ENCODE results near the gene ST6GALNAC1. TPM values are rescaled to one million over a fixed set of nuclear protein-coding genes. Genes with fewer than 3 reads are reported as not detected.

The ST6GALNAC1 gene
- total and polyA plus RNA-seq, 2 experiments from 2014 or later = 17.7 to 27.6 TPM

- no peak overlapping the region for H2AFZ ChIP-seq
- TF ChIP-seq EZH2phosphoT487 (IDR thresholded peaks at IDR 0.05; ENCODE audit: low read depth, severe bottlenecking, unreplicated experiment) (no peak), EZH2 (IDR thresholded peaks at IDR 0.05; ENCODE audit: borderline replicate concordance) (no peak), CTCF (IDR thresholded peaks at IDR 0.05; ENCODE audit: poor library complexity) (no peak)
Observed at GRCh38 chr17:76601065-76601464, 42.5 kb downstream of the ST6GALNAC1 start.

GRCh38 chr17:76599694-76600460 lies 43.7 kb downstream of the ST6GALNAC1 start:
- no peak overlapping the region for H3K4me2 ChIP-seq
- no peaks in the 10 kb centered on the region for H3K9me2 ChIP-seq (replicated peaks; ENCODE audit: insufficient read depth)
- no peaks in the 10 kb centered on the region for H3K27me3 ChIP-seq
- no peak for DNase-seq (ENCODE audit: low spot score)
- H4K20me1 ChIP-seq (ENCODE audit: insufficient read depth, poor library complexity, severe bottlenecking) = no peaks in the 10 kb centered on the region
- no peaks in the 10 kb centered on the region for H3K9me3 ChIP-seq (ENCODE audit: low read depth)
- H3K36me3 ChIP-seq (replicated peaks; ENCODE audit: insufficient read depth, low read depth) = no peaks in the 10 kb centered on the region
- H3K27ac ChIP-seq = no peak overlapping the region
- no peaks in the 10 kb centered on the region for H3K79me2 ChIP-seq
- H2AFZ ChIP-seq = no peak overlapping the region
- H3K4me3 ChIP-seq = no peak overlapping the region
- WGBS (ENCODE audit: low lambda C conversion rate, missing lambda C conversion rate) = 93% methylated on average over 17 of the region's 17 CpGs
- TF ChIP-seq CTCF (IDR thresholded peaks at IDR 0.05; ENCODE audit: poor library complexity) (no peak), EZH2 (IDR thresholded peaks at IDR 0.05; ENCODE audit: borderline replicate concordance) (no peak), EZH2phosphoT487 (IDR thresholded peaks at IDR 0.05; ENCODE audit: low read depth, severe bottlenecking, unreplicated experiment) (no peak)
- peaks cover 15% of the 10 kb centered on the region for H3K4me1 ChIP-seq (ENCODE audit: insufficient read depth)

More at GRCh38 chr17:76601065-76601464, 42.5 kb downstream of the ST6GALNAC1 start:
- peaks cover 15% of the 10 kb centered on the region for H3K4me1 ChIP-seq (ENCODE audit: insufficient read depth)
- H3K27me3 ChIP-seq = no peaks in the 10 kb centered on the region
- 77% methylated on average over 8 of the region's 8 CpGs for WGBS (ENCODE audit: low lambda C conversion rate, missing lambda C conversion rate)
- no peak overlapping the region for H3K4me3 ChIP-seq
- H4K20me1 ChIP-seq (ENCODE audit: insufficient read depth, poor library complexity, severe bottlenecking) = no peaks in the 10 kb centered on the region
- H3K9me3 ChIP-seq (ENCODE audit: low read depth) = no peaks in the 10 kb centered on the region
- no peak overlapping the region for H3K4me2 ChIP-seq
- H3K9me2 ChIP-seq (replicated peaks; ENCODE audit: insufficient read depth) = no peaks in the 10 kb centered on the region
- no peaks in the 10 kb centered on the region for H3K36me3 ChIP-seq (replicated peaks; ENCODE audit: insufficient read depth, low read depth)
- H3K79me2 ChIP-seq = no peaks in the 10 kb centered on the region
- DNase-seq (ENCODE audit: low spot score) = no peak
- H3K27ac ChIP-seq = peak overlapping the region; percentile 33

GRCh38 chr17:76598004-76598439 lies 45.5 kb downstream of the ST6GALNAC1 start:
- H3K4me2 ChIP-seq = no peak overlapping the region

More at GRCh38 chr17:76598004-76598439, 45.5 kb downstream of the ST6GALNAC1 start:
- Histone ChIP-seq H3K27ac (no peak overlapping the region), H3K9me3 (ENCODE audit: low read depth) (no peaks in the 10 kb centered on the region), H3K4me3 (no peak overlapping the region), H3K9me2 (replicated peaks; ENCODE audit: insufficient read depth) (no peaks in the 10 kb centered on the region), H2AFZ (no peak overlapping the region), H3K4me1 (ENCODE audit: insufficient read depth) (peaks cover 15% of the 10 kb centered on the region), H3K27me3 (no peaks in the 10 kb centered on the region), H3K79me2 (no peaks in the 10 kb centered on the region), H3K36me3 (replicated peaks; ENCODE audit: insufficient read depth, low read depth) (no peaks in the 10 kb centered on the region), H4K20me1 (ENCODE audit: insufficient read depth, poor library complexity, severe bottlenecking) (no peaks in the 10 kb centered on the region)
- no peak for DNase-seq (ENCODE audit: low spot score)
- WGBS (ENCODE audit: low lambda C conversion rate, missing lambda C conversion rate) = 47% methylated on average over 2 of the region's 2 CpGs
- TF ChIP-seq EZH2phosphoT487 (IDR thresholded peaks at IDR 0.05; ENCODE audit: low read depth, severe bottlenecking, unreplicated experiment) (no peak), CTCF (IDR thresholded peaks at IDR 0.05; ENCODE audit: poor library complexity) (no peak), EZH2 (IDR thresholded peaks at IDR 0.05; ENCODE audit: borderline replicate concordance) (no peak)
